Stimulated activated CD8-positive, alpha-beta memory T cell treated with anti-CD3 and anti-CD28 coated beads, Interleukin-4, amount 100 ng/mL, for 24 hours (primary cell): ENCODE measurements around the gene PACS1.
"Not testable (repeated sequence)": the region's sequence is repeated elsewhere in the genome, so short reads cannot be mapped to it uniquely, and the experiment has no call there.

ENCODE experiments used
- DNase-seq: peaks from one replicate; pipeline ENCODE4 v3.0.0-alpha.2; 2020; ENCODE audit warnings: low read depth

PACS1 gene

GRCh38 chr11:66253081-66253480 is 183.0 kb downstream of the PACS1 start:
- DNase-seq: not testable (repeated sequence)

GRCh38 chr11:66258473-66258893 is 188.4 kb downstream of the PACS1 start:
- DNase-seq: no peak

- no peak for DNase-seq
Observed at GRCh38 chr11:66259225-66259624, 189.2 kb downstream of the PACS1 start.

GRCh38 chr11:66259956-66260355 is 189.9 kb downstream of the PACS1 start:
- DNase-seq: no peak

GRCh38 chr11:66261578-66261977 is 191.5 kb downstream of the PACS1 start:
- no peak for DNase-seq

- DNase-seq: no peak
Observed at GRCh38 chr11:66262191-66262590, 192.1 kb downstream of the PACS1 start.

- DNase-seq: no peak
Observed at GRCh38 chr11:66262696-66263095, 192.6 kb downstream of the PACS1 start.

- no peak for DNase-seq
Observed at GRCh38 chr11:66263231-66263630, 193.2 kb downstream of the PACS1 start.

GRCh38 chr11:66263785-66264184 is 193.7 kb downstream of the PACS1 start:
- DNase-seq: no peak

- no peak for DNase-seq
Observed at GRCh38 chr11:66264383-66264782, 194.3 kb downstream of the PACS1 start.

GRCh38 chr11:66264914-66265313 is 194.8 kb downstream of the PACS1 start:
- no peak for DNase-seq

GRCh38 chr11:66265531-66266377 is 195.7 kb downstream of the PACS1 start:
- no peak for DNase-seq

- DNase-seq: no peak
Observed at GRCh38 chr11:66266378-66267038, 196.4 kb downstream of the PACS1 start.

- no peak for DNase-seq
Observed at GRCh38 chr11:66267039-66267378, 196.9 kb downstream of the PACS1 start.

- peak; percentile 80 for DNase-seq
Observed at GRCh38 chr11:66267379-66268243, 197.5 kb downstream of the PACS1 start.

- DNase-seq: peak; percentile 100
Observed at GRCh38 chr11:66268244-66268951, 198.3 kb downstream of the PACS1 start, which contains the start of gene RAB1B. TSS of gene RAB1B (plus strand) at chr11:66268639. CDS start at chr11:66268680, 41 bp downstream.

- DNase-seq: no peak
Observed at GRCh38 chr11:66268952-66269905, 199.2 kb downstream of the PACS1 start.

GRCh38 chr11:66271816-66272215 is 201.7 kb downstream of the PACS1 start:
- DNase-seq: no peak

- DNase-seq: no peak
Observed at GRCh38 chr11:66272596-66272995, 202.5 kb downstream of the PACS1 start.

- no peak for DNase-seq
Observed at GRCh38 chr11:66274219-66274618, 204.1 kb downstream of the PACS1 start.

GRCh38 chr11:66275396-66275795 is 205.3 kb downstream of the PACS1 start:
- DNase-seq: no peak
